Sigmoid colon (tissue), 4 donors: ENCODE results near the gene HIGD1A.

Experiments used
- POLR2A ChIP-seq, 2 donors: fragments of 450-650 bp; IDR thresholded peaks; one replicate each; pipeline ENCODE4 v1.6.1; 2016; ENCODE audit warnings: antibody characterized with exemption in 2 of 2, mild to moderate bottlenecking in 2 of 2, moderate library complexity in 2 of 2
- POLR2AphosphoS5 ChIP-seq, 4 donors: sonication (generic); formaldehyde crosslinking; IDR thresholded peaks; one replicate each; pipeline ENCODE4 v1.6.1; 2017; ENCODE audit warnings: antibody characterized with exemption in 4 of 4
- TF ChIP-seq, protein P1 (sequence below), 4 experiments: fragments of 450-650 bp in 3 of 4; fragments of 200-600 bp in 1 of 4; IDR thresholded peaks; one replicate each; pipeline ENCODE4 v1.5.1; 2016 to 2019; ENCODE audit warnings: antibody characterized with exemption in 4 of 4, mild to moderate bottlenecking in 3 of 4, moderate library complexity in 2 of 4

DNA sequence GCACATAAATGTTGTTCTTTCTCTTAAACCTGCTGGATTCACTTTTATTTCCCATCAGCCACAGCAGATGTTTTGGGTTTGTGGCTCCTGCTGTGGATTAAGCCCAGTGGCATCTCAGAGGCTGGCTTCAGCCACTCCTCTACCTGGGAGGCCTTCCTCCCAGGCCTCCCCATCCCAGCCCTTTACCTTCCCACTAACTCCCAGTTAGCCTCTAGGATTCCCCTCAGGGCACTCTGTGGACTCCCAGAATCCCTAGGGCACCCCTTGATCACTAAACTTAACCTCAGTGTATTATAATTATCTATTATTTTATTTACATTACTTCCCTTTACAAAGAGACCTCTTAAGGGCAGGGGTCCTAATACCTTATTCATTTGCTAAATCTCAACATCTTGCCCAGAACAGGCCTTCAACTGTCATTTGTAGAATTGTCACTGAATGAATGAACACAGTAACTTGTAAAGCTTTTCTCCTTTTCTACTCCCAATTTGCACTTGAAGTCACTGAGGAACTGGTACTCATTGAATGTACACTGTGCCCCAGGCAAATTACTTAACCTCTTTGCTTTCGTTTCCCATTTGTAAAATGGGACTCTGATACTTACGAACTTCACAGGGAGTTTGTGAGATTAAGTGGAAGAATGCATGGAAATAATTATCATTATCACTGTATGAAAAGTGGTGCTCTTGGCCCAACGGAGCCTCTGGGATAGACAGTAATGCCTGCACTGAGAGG is 39.6 kb downstream of the HIGD1A start:
- TF ChIP-seq, protein P1, sequence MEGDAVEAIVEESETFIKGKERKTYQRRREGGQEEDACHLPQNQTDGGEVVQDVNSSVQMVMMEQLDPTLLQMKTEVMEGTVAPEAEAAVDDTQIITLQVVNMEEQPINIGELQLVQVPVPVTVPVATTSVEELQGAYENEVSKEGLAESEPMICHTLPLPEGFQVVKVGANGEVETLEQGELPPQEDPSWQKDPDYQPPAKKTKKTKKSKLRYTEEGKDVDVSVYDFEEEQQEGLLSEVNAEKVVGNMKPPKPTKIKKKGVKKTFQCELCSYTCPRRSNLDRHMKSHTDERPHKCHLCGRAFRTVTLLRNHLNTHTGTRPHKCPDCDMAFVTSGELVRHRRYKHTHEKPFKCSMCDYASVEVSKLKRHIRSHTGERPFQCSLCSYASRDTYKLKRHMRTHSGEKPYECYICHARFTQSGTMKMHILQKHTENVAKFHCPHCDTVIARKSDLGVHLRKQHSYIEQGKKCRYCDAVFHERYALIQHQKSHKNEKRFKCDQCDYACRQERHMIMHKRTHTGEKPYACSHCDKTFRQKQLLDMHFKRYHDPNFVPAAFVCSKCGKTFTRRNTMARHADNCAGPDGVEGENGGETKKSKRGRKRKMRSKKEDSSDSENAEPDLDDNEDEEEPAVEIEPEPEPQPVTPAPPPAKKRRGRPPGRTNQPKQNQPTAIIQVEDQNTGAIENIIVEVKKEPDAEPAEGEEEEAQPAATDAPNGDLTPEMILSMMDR (IDR thresholded peaks at IDR 0.05): no peak
- TF ChIP-seq POLR2A (IDR thresholded peaks at IDR 0.05) (no peak), POLR2AphosphoS5 (IDR thresholded peaks at IDR 0.05) (no peak)
